ENCODE measurements around the gene TMEM42. TPM values are rescaled to one million over a fixed set of nuclear protein-coding genes. Genes with fewer than 3 reads are reported as not detected.

The TMEM42 gene
- 16.1 and 16.7 TPM in 2 replicates for total RNA-seq

GRCh38 chr3:44861412-44862225 lies at the start of gene TMEM42:
Gene TMEM42 (plus strand): TSS chr3:44861912. CDS start chr3:44861925, 13 bp downstream.

GRCh38 chr3:44874308-44874707 lies 12.6 kb downstream of the TMEM42 start, which contains the start of gene TGM4:
Gene TGM4 (plus strand): TSS chr3:44874608. CDS start chr3:44874679, 71 bp downstream.

Other genes starting within 250 kb of the TMEM42 start
- 21.6 and 22.9 TPM in 2 replicates for gene ZNF197, start 236.9 kb upstream of the TMEM42 start, total RNA-seq
- gene ZNF35, start 213.2 kb upstream of the TMEM42 start, total RNA-seq = 12.4 and 12.7 TPM in 2 replicates
- gene ZNF502, start 149.3 kb upstream of the TMEM42 start, total RNA-seq = 5.0 and 8.2 TPM in 2 replicates
- gene ZNF501, start 132.3 kb upstream of the TMEM42 start, total RNA-seq = 6.9 and 9.5 TPM in 2 replicates
- 36.5 and 38.9 TPM in 2 replicates for gene KIAA1143, start 100.3 kb upstream of the TMEM42 start, total RNA-seq
- gene KIF15, start 100.1 kb upstream of the TMEM42 start, total RNA-seq = 4.1 and 8.4 TPM in 2 replicates
- not detected in 2 replicates for gene TGM4, start 12.7 kb downstream of the TMEM42 start, total RNA-seq
- 72.1 and 83.8 TPM in 2 replicates for gene ZDHHC3, start 114.3 kb downstream of the TMEM42 start, total RNA-seq
- gene EXOSC7, start 114.3 kb downstream of the TMEM42 start, total RNA-seq = 43.1 and 47.5 TPM in 2 replicates
- gene CLEC3B, start 164.4 kb downstream of the TMEM42 start, total RNA-seq = 44.4 and 95.3 TPM in 2 replicates